ES-I3 (cell line): Measurements from ENCODE around the gene TM9SF3.

Source experiments
- H3K36me3 ChIP-seq: 2 replicates; pipeline ENCODE4 v1.6.1; 2013; ENCODE audit warnings: mild to moderate bottlenecking, low read length, control low read depth, moderate library complexity; ENCODE audit not compliant: insufficient read depth
- H3K4me1 ChIP-seq: 2 replicates; pipeline ENCODE4 v1.6.1; 2013; ENCODE audit warnings: mild to moderate bottlenecking, control low read depth, low read length; ENCODE audit not compliant: insufficient read depth
- H3K9ac ChIP-seq: 2 replicates; pipeline ENCODE4 v1.6.1; 2013; ENCODE audit warnings: low read depth, mild to moderate bottlenecking, low read length, moderate library complexity
- H3K9me3 ChIP-seq: 2 replicates; pipeline ENCODE4 v1.6.1; 2013; ENCODE audit warnings: mild to moderate bottlenecking, low read length, moderate library complexity; ENCODE audit not compliant: control insufficient read depth, insufficient read depth

Gene TM9SF3

GRCh38 chr10:96586419-96587263, at the start of gene TM9SF3:
Gene TM9SF3, minus strand, starts transcription at chr10:96587012. Its CDS starts 177 bp downstream, at chr10:96586835.
- no peaks in the 10 kb centered on the region for H3K36me3 ChIP-seq
- peaks cover 21% of the 10 kb centered on the region for H3K4me1 ChIP-seq
- peak within 1 kb of the TSS; percentile 98 for H3K9ac ChIP-seq
- H3K9me3 ChIP-seq, result no peaks in the 10 kb centered on the region

GRCh38 chr10:96636551-96636950, 49.7 kb upstream of the TM9SF3 start:
- H3K9me3 ChIP-seq, result no peaks in the 10 kb centered on the region
- no peak overlapping the region for H3K9ac ChIP-seq
- H3K4me1 ChIP-seq, result no peaks in the 10 kb centered on the region
- H3K36me3 ChIP-seq, result peaks cover 9% of the 10 kb centered on the region; the same call in 1 of the 2 replicates

GRCh38 chr10:96632974-96633710, 46.3 kb upstream of the TM9SF3 start:
- H3K36me3 ChIP-seq, result no peaks in the 10 kb centered on the region
- no peaks in the 10 kb centered on the region for H3K9me3 ChIP-seq
- no peak overlapping the region for H3K9ac ChIP-seq
- no peaks in the 10 kb centered on the region for H3K4me1 ChIP-seq

GRCh38 chr10:96627292-96627691, 40.5 kb upstream of the TM9SF3 start:
- H3K4me1 ChIP-seq, result no peaks in the 10 kb centered on the region
- H3K9ac ChIP-seq, result no peak overlapping the region
- no peaks in the 10 kb centered on the region for H3K36me3 ChIP-seq

GRCh38 chr10:96626795-96627194, 40.0 kb upstream of the TM9SF3 start:
- Histone ChIP-seq H3K36me3 (no peaks in the 10 kb centered on the region), H3K9me3 (no peaks in the 10 kb centered on the region), H3K9ac (no peak overlapping the region), H3K4me1 (no peaks in the 10 kb centered on the region)

More at GRCh38 chr10:96627292-96627691, 40.5 kb upstream of the TM9SF3 start:
- no peaks in the 10 kb centered on the region for H3K9me3 ChIP-seq

GRCh38 chr10:96625173-96625572, 38.4 kb upstream of the TM9SF3 start:
- Histone ChIP-seq H3K9me3 (no peaks in the 10 kb centered on the region), H3K4me1 (no peaks in the 10 kb centered on the region), H3K9ac (no peak overlapping the region), H3K36me3 (no peaks in the 10 kb centered on the region)

GRCh38 chr10:96622013-96622787, 35.4 kb upstream of the TM9SF3 start:
- H3K4me1 ChIP-seq, result no peaks in the 10 kb centered on the region
- H3K9me3 ChIP-seq, result no peaks in the 10 kb centered on the region
- no peaks in the 10 kb centered on the region; the same call in 1 of the 2 replicates for H3K36me3 ChIP-seq
- no peak overlapping the region for H3K9ac ChIP-seq

GRCh38 chr10:96619796-96620773, 33.3 kb upstream of the TM9SF3 start:
- Histone ChIP-seq H3K9me3 (no peaks in the 10 kb centered on the region), H3K4me1 (no peaks in the 10 kb centered on the region), H3K9ac (no peak overlapping the region), H3K36me3 (no peaks in the 10 kb centered on the region; the same call in 1 of the 2 replicates)

- Histone ChIP-seq H3K36me3 (peaks cover 7% of the 10 kb centered on the region; the same call in 1 of the 2 replicates), H3K9me3 (no peaks in the 10 kb centered on the region), H3K4me1 (no peaks in the 10 kb centered on the region), H3K9ac (no peak overlapping the region)
Measured at GRCh38 chr10:96619120-96619519, 32.3 kb upstream of the TM9SF3 start.

GRCh38 chr10:96618653-96619052, 31.8 kb upstream of the TM9SF3 start:
- no peak overlapping the region for H3K9ac ChIP-seq
- H3K9me3 ChIP-seq, result no peaks in the 10 kb centered on the region
- H3K36me3 ChIP-seq, result peaks cover 7% of the 10 kb centered on the region; the same call in 1 of the 2 replicates
- H3K4me1 ChIP-seq, result no peaks in the 10 kb centered on the region

GRCh38 chr10:96616961-96617360, 30.1 kb upstream of the TM9SF3 start:
- Histone ChIP-seq H3K9ac (no peak overlapping the region), H3K9me3 (no peaks in the 10 kb centered on the region), H3K36me3 (peaks cover 7% of the 10 kb centered on the region; the same call in 1 of the 2 replicates), H3K4me1 (no peaks in the 10 kb centered on the region)

GRCh38 chr10:96614515-96614914, 27.7 kb upstream of the TM9SF3 start:
- Histone ChIP-seq H3K9ac (no peak overlapping the region), H3K36me3 (peaks cover 7% of the 10 kb centered on the region; the same call in 1 of the 2 replicates), H3K4me1 (no peaks in the 10 kb centered on the region), H3K9me3 (no peaks in the 10 kb centered on the region)

- H3K4me1 ChIP-seq, result no peaks in the 10 kb centered on the region
- no peaks in the 10 kb centered on the region for H3K9me3 ChIP-seq
- peaks cover 7% of the 10 kb centered on the region; the same call in 1 of the 2 replicates for H3K36me3 ChIP-seq
- no peak overlapping the region for H3K9ac ChIP-seq
Measured at GRCh38 chr10:96613576-96613975, 26.8 kb upstream of the TM9SF3 start.
